Subcutaneous abdominal adipose tissue (tissue), 5 donors: ENCODE results near the gene SWT1.

Experiments used
- H3K27ac ChIP-seq: one replicate; pipeline ENCODE4 v1.7.0; 2013; ENCODE audit warnings: low read depth, mild to moderate bottlenecking, inconsistent platforms, low read length, moderate library complexity
- H3K27me3 ChIP-seq, 5 donors: one replicate each; pipeline ENCODE4 v1.7.0; 2013; ENCODE audit warnings: low read length in 5 of 5, inconsistent platforms in 1 of 5; ENCODE audit not compliant: control insufficient read depth in 5 of 5, insufficient read depth in 4 of 5
- H3K36me3 ChIP-seq, 5 donors: one replicate each; pipeline ENCODE4 v1.7.0; 2013; ENCODE audit warnings: low read length in 5 of 5; ENCODE audit not compliant: control insufficient read depth in 5 of 5, insufficient read depth in 5 of 5
- H3K4me1 ChIP-seq, 5 donors: one replicate each; pipeline ENCODE4 v1.7.0; 2013; ENCODE audit warnings: low read length in 5 of 5, mild to moderate bottlenecking in 3 of 5, moderate library complexity in 1 of 5; ENCODE audit not compliant: control insufficient read depth in 5 of 5, insufficient read depth in 5 of 5
- H3K4me3 ChIP-seq, 5 donors: one replicate each; pipeline ENCODE4 v1.7.0; 2013; ENCODE audit warnings: low read length in 5 of 5, low read depth in 1 of 5
- H3K9ac ChIP-seq, 5 donors: one replicate each; pipeline ENCODE4 v1.7.0; 2013; ENCODE audit warnings: low read length in 5 of 5, mild to moderate bottlenecking in 4 of 5, moderate library complexity in 3 of 5
- H3K9me3 ChIP-seq, 5 donors: one replicate each; pipeline ENCODE4 v1.7.0; 2013; ENCODE audit warnings: low read length in 5 of 5; ENCODE audit not compliant: control insufficient read depth in 5 of 5
- donor health status: healthy.
- donor health status: healthy.
- donor health status: healthy.
- donor health status: healthy.
- donor health status: healthy.

Gene SWT1

GRCh38 chr1:185258676-185259075 is 101.7 kb downstream of the SWT1 start:
- H3K9me3 ChIP-seq = no peaks in the 10 kb centered on the region
- H3K27me3 ChIP-seq = no peaks in the 10 kb centered on the region
- no peaks in the 10 kb centered on the region for H3K36me3 ChIP-seq
- no peak overlapping the region for H3K27ac ChIP-seq
- no peak overlapping the region for H3K4me3 ChIP-seq
- no peak overlapping the region for H3K9ac ChIP-seq
- H3K4me1 ChIP-seq = no peaks in the 10 kb centered on the region

DNA sequence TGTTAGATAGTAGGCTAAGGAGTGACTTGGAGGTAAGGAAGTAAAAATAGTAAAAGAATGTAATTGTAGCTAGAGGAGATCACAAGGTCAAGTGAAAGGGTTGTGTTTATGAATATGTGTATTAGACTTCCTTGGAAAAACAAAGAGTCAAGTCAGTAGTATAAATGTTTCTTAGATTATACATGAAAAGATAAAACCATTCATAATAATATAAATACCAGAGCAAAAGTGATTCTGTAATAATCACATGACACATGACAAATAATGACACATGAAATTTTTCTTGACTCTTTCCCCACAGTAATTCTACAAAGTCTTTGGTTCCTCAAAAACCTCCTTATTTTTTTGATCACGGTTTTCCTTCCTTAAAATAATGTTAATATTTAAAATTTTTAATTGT is 103.6 kb downstream of the SWT1 start:
- Histone ChIP-seq H3K27me3 (no peaks in the 10 kb centered on the region), H3K4me3 (no peak overlapping the region), H3K36me3 (no peaks in the 10 kb centered on the region), H3K9me3 (no peaks in the 10 kb centered on the region), H3K9ac (no peak overlapping the region), H3K27ac (no peak overlapping the region), H3K4me1 (no peaks in the 10 kb centered on the region)

DNA sequence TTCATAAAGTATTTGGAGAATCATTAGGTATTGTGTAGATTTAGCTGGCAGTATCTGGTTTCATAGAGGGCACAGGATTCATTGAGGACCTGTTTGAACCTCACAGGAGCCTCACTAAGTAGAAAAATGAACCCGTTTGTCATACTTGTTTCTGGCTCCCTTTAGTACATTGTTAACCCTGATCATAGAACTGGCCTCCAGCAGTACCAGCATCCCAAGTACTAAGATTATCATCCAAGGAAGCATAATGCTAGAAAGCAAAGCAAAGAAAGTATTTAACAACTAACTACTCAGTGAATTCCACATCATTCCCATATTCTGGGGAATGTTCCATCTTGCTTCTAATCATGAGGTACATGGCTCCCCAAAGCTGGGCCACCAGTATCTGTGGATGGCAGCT is 105.2 kb downstream of the SWT1 start:
- Histone ChIP-seq H3K27ac (no peak overlapping the region), H3K27me3 (no peaks in the 10 kb centered on the region), H3K4me3 (no peak overlapping the region), H3K36me3 (peaks cover 0 to 3% (median 0%) of the 10 kb centered on the region in 5 donors), H3K9me3 (no peaks in the 10 kb centered on the region), H3K4me1 (no peaks in the 10 kb centered on the region), H3K9ac (no peak overlapping the region)

GRCh38 chr1:185263292-185263691 is 106.3 kb downstream of the SWT1 start:
- Histone ChIP-seq H3K9ac (no peak overlapping the region), H3K27ac (no peak overlapping the region), H3K4me3 (no peak overlapping the region), H3K4me1 (no peaks in the 10 kb centered on the region), H3K27me3 (no peaks in the 10 kb centered on the region), H3K9me3 (no peaks in the 10 kb centered on the region), H3K36me3 (peaks cover 0 to 7% (median 0%) of the 10 kb centered on the region in 5 donors)

DNA sequence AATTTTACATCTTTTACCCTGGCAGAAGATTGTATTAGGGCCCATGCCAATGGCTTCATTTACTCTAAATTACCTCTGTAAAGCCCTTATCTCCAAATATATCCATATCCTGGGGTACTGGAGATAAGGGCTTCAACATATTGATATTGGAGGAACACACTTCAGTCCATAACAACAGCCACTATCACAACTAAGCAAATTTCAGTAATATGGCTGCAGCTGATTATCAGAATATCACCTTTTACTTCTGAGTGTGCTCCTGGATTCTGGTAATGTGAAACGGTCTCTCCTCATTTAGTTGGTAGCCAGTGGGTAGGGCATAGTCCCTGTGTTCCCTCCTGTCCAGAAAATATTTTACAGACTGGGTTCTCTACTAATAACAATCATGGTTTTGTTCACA is 106.8 kb downstream of the SWT1 start:
- Histone ChIP-seq H3K4me3 (no peak overlapping the region), H3K27me3 (no peaks in the 10 kb centered on the region), H3K36me3 (peaks cover 0 to 7% (median 0%) of the 10 kb centered on the region in 5 donors), H3K9me3 (no peaks in the 10 kb centered on the region), H3K27ac (no peak overlapping the region), H3K4me1 (no peaks in the 10 kb centered on the region), H3K9ac (no peak overlapping the region)

GRCh38 chr1:185265314-185265713 is 108.3 kb downstream of the SWT1 start:
- H3K9ac ChIP-seq = no peak overlapping the region
- H3K36me3 ChIP-seq = peaks cover 0 to 7% (median 0%) of the 10 kb centered on the region in 5 donors
- no peaks in the 10 kb centered on the region for H3K27me3 ChIP-seq
- H3K4me1 ChIP-seq = no peaks in the 10 kb centered on the region
- H3K27ac ChIP-seq = no peak overlapping the region
- no peaks in the 10 kb centered on the region for H3K9me3 ChIP-seq
- no peak overlapping the region for H3K4me3 ChIP-seq

DNA sequence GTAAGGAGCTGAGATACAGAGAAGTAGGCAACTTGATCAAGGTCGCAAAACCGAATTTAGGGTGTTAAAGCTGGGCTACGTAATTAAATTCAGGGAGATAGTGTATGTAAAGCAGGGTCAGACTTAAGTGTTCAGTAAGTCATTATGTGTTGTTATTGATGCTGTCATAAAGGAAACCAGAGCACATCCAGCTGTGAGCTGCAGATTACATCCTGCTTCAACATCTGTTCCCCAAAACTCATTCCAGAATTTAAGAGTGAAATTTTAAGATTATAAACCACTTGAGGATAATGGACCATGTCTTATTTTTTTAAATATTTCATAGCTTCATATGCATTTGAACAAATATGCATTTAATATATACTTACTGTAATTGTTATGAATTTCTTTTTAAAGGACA is 110.3 kb downstream of the SWT1 start:
- Histone ChIP-seq H3K27ac (no peak overlapping the region), H3K4me3 (no peak overlapping the region), H3K4me1 (no peaks in the 10 kb centered on the region)

DNA sequence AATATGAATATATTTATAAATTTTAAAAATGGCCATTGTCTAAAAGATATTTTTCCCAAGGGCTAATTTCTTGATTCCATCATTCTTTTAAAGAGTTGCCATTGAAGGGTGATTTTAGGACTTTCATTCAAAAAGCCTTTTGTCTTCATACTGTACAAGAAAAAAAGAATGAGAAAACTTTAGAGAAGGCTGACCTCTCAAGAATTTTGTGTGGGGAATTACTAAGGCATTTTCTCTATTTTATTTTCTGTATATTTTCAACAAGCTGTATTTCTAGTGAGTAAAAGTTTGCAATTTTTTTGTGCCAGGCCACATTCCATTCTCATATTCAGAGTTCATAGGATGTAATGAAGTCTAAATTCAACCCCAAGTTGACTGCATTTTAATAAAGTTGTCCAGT is 110.7 kb downstream of the SWT1 start:
- Histone ChIP-seq H3K36me3 (peaks cover 0 to 16% (median 0%) of the 10 kb centered on the region in 5 donors), H3K27me3 (no peaks in the 10 kb centered on the region), H3K9me3 (no peaks in the 10 kb centered on the region), H3K4me3 (no peak overlapping the region), H3K9ac (no peak overlapping the region), H3K27ac (no peak overlapping the region), H3K4me1 (no peaks in the 10 kb centered on the region)

More for the DNA sequence above, 110.3 kb downstream of the SWT1 start:
- Histone ChIP-seq H3K9me3 (no peaks in the 10 kb centered on the region), H3K36me3 (peaks cover 0 to 16% (median 0%) of the 10 kb centered on the region in 5 donors), H3K9ac (no peak overlapping the region), H3K27me3 (no peaks in the 10 kb centered on the region)

DNA sequence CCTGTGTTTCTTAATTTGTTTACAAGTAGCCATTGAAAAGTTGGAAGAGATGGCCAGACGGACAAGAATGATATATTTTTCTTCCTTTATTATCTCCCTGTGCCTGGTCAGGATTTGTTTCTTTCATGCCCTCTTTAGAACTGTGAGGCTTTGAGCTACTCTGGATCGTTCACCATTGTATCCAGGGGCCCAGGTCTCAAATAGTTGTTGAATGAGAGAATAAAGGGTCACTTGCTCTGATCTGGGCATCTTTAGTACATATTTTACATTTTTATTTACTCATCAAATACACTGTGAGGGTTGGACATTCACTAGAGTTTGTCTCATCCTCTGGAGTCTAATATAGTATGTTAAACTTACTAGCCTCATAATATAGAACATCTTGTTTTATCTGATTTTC is 111.4 kb downstream of the SWT1 start:
- no peak overlapping the region for H3K9ac ChIP-seq
- H3K9me3 ChIP-seq = no peaks in the 10 kb centered on the region
- H3K27me3 ChIP-seq = no peaks in the 10 kb centered on the region
- H3K36me3 ChIP-seq = peaks cover 0 to 16% (median 0%) of the 10 kb centered on the region in 5 donors
- no peaks in the 10 kb centered on the region for H3K4me1 ChIP-seq
- no peak overlapping the region for H3K27ac ChIP-seq
- H3K4me3 ChIP-seq = no peak overlapping the region

DNA sequence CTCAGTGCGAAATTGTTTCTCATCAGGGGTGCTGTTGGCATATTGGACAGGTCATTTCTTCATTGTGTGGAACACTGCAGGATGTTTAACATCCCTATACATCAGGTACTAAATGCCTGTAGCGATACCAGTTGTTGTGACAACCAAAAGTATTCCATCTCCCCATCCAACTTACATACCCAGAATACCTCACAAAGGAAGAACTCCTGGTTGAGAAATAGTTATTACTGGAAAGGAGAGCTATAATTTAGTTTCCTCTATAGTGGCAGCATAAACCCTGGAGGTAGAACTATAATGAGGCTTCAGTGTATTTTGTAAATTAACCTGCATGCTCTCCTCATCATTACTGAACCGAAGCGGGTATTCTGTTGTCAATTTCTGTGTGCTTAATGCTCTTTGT is 115.0 kb downstream of the SWT1 start:
- Histone ChIP-seq H3K4me3 (no peak overlapping the region), H3K4me1 (no peaks in the 10 kb centered on the region), H3K27ac (no peak overlapping the region), H3K36me3 (peaks cover 0 to 21% (median 0%) of the 10 kb centered on the region in 5 donors), H3K27me3 (no peaks in the 10 kb centered on the region), H3K9ac (no peak overlapping the region), H3K9me3 (no peaks in the 10 kb centered on the region)

DNA sequence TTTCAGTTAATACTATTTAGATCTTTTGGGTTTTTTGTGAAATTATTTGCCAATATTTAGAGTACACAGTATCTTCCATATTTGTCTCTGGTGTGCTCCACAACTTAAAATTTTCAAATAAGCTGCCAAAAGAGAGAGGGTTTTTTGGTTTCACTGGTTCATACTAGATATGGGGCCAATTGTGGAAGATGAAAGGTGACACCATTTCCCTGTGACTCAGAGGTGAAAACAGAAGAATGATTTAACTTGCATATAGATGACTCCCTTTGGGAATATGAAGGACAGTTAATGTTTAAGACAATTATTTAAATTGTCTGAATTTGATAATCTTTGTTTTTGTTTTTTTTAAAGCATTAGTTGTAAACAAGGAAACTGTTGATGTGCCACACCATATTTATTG is 122.6 kb downstream of the SWT1 start:
- Histone ChIP-seq H3K4me1 (no peaks in the 10 kb centered on the region), H3K36me3 (peaks cover 9 to 20% (median 13%) of the 10 kb centered on the region in 5 donors), H3K9ac (no peak overlapping the region), H3K9me3 (no peaks in the 10 kb centered on the region), H3K27me3 (no peaks in the 10 kb centered on the region), H3K27ac (no peak overlapping the region), H3K4me3 (no peak overlapping the region)
